HepG2 (cell line): ENCODE data around the gene HSP90AB1. TPM values are rescaled to one million over a fixed set of nuclear protein-coding genes. Genes with fewer than 3 reads are reported as not detected.
A peak's percentile ranks its signal among the peaks of the same experiment; 100 is the strongest.

Source experiments
- ATAC-seq: fragments of 200-7000 bp; cut with Tn5 transposase; 3 replicates; pipeline ENCODE4 v1.9.1; 2020; ENCODE audit warnings: mild to moderate bottlenecking, moderate library complexity
- BruUV-seq: library from RNA; stranded (reverse); fragments of 400-500 nt; replicated peaks from 2 replicates; lab custom pipeline; 2021; lab: Mats Ljungman, UMichigan
- CTCF ChIA-PET: fragments of 300-600 bp; formaldehyde crosslinking; extraction: SDS; loops from one replicate; lab custom pipeline; 2021; ENCODE audit warnings: low total read pairs, inconsistent platforms, low intra/inter-chr PET ratio; lab: Yijun Ruan, JAX
- POLR2A ChIA-PET: fragments of 350-600 bp; sonication (Branson Sonifier 250); formaldehyde crosslinking; loops from one replicate; lab custom pipeline; 2020; ENCODE audit warnings: antibody characterized with exemption, inconsistent platforms; lab: Yijun Ruan, JAX
- DNase-seq: peaks from one replicate; pipeline ENCODE4 v3.0.0-alpha.2; 2015; ENCODE audit warnings: low spot score
- FAIRE-seq: peaks from 3 replicates; lab custom pipeline; 2011; peaks lifted over from hg19 to GRCh38; lab: Jason Lieb, UNC
- H2AFZ ChIP-seq: one replicate; pipeline ENCODE4 v1.6.1; 2011; ENCODE audit warnings: low read length, inconsistent platforms
- H3K27ac ChIP-seq: fragments of 300-600 bp; 3 replicates; pipeline ENCODE4 v1.8.0; 2011; ENCODE audit warnings: mixed run types, mild to moderate bottlenecking, mixed read lengths, low read length, inconsistent platforms; ENCODE audit not compliant: insufficient read depth; ENCODE audit errors: extremely low read length
- H3K27me3 ChIP-seq, 2 experiments: fragments of 200-600 bp in 1 of 2; 2 replicates in 1 of 2; 3 replicates in 1 of 2; pipeline versions ENCODE4 v1.6.0 to v1.8.0; 2011; ENCODE audit warnings: low read length in 2 of 2, mild to moderate bottlenecking in 2 of 2, moderate library complexity in 2 of 2, inconsistent platforms in 1 of 2; ENCODE audit not compliant: insufficient read depth in 2 of 2, control insufficient read depth in 1 of 2
- H3K36me3 ChIP-seq, 2 experiments: fragments of 200-600 bp in 1 of 2; replicated peaks in 1 of 2; 2 replicates in 1 of 2; 3 replicates in 1 of 2; pipeline versions ENCODE4 v1.5.1 to v1.8.0; 2011; ENCODE audit warnings: low read length in 2 of 2, inconsistent platforms in 1 of 2; ENCODE audit not compliant: insufficient read depth in 2 of 2, control insufficient read depth in 1 of 2
- H3K4me1 ChIP-seq: 2 replicates; pipeline ENCODE4 v1.5.1; 2012; ENCODE audit warnings: low read length, inconsistent platforms; ENCODE audit not compliant: insufficient read depth
- H3K4me2 ChIP-seq: 2 replicates; pipeline ENCODE4 v1.6.0; 2011; ENCODE audit warnings: low read depth, low read length, inconsistent platforms
- H3K4me3 ChIP-seq, 3 experiments: fragments of 200-600 bp in 1 of 3; sonication (generic), shearing (Covaris generic) in 1 of 3; replicated peaks in 1 of 3; 2 replicates each; pipeline ENCODE4 v1.5.1; 2011 to 2016; ENCODE audit warnings: low read length in 3 of 3, inconsistent platforms in 2 of 3, low read depth in 2 of 3, mild to moderate bottlenecking in 2 of 3, control low read depth in 1 of 3, mixed read lengths in 1 of 3; ENCODE audit not compliant: insufficient read depth in 1 of 3
- H3K79me2 ChIP-seq: one replicate; pipeline ENCODE4 v1.6.1; 2011; ENCODE audit warnings: low read length, inconsistent platforms; ENCODE audit not compliant: insufficient read depth
- H3K9ac ChIP-seq: 2 replicates; pipeline ENCODE4 v1.6.0; 2011; ENCODE audit warnings: mild to moderate bottlenecking, low read depth, low read length, inconsistent platforms; ENCODE audit not compliant: insufficient read depth
- H3K9me3 ChIP-seq: 2 replicates; pipeline ENCODE4 v1.5.1; 2012; ENCODE audit warnings: mild to moderate bottlenecking, low read length
- H4K20me1 ChIP-seq: 2 replicates; pipeline ENCODE4 v1.6.0; 2011; ENCODE audit warnings: inconsistent platforms, mild to moderate bottlenecking, low read length, moderate library complexity; ENCODE audit not compliant: insufficient read depth
- DNMT3B ChIP-seq: conservative IDR thresholded peaks from 2 replicates; pipeline ENCODE4 v1.6.1; 2016; ENCODE audit warnings: missing biosample characterization, control low read depth
- HIVEP1 ChIP-seq: sonication (generic); formaldehyde crosslinking; IDR thresholded peaks from 2 replicates; pipeline ENCODE4 v1.4.0; 2020; ENCODE audit warnings: mild to moderate bottlenecking, missing genetic modification reagents
- MED8 ChIP-seq: sonication (generic); formaldehyde crosslinking; IDR thresholded peaks from 2 replicates; pipeline ENCODE4 v1.8.1; 2023; ENCODE audit warnings: mild to moderate bottlenecking, missing genetic modification reagents; ENCODE audit not compliant: insufficient replicate concordance
- NR3C1 ChIP-seq: sonication (generic); formaldehyde crosslinking; IDR thresholded peaks from 2 replicates; pipeline ENCODE4 v1.4.0; 2020; ENCODE audit warnings: missing genetic modification reagents
- SSRP1 ChIP-seq: IDR thresholded peaks from 2 replicates; pipeline ENCODE4 v1.6.1; 2016; ENCODE audit warnings: control low read depth
- TSC22D2 ChIP-seq: sonication (generic); formaldehyde crosslinking; IDR thresholded peaks from 2 replicates; pipeline ENCODE4 v1.5.1; 2020; ENCODE audit warnings: missing genetic modification reagents, mild to moderate bottlenecking, borderline replicate concordance
- ZBTB2 ChIP-seq: sonication (generic); formaldehyde crosslinking; IDR thresholded peaks from 2 replicates; pipeline ENCODE4 v1.8.0; 2022; ENCODE audit warnings: low read depth, missing genetic modification reagents
- ZNF556 ChIP-seq: sonication (generic); formaldehyde crosslinking; IDR thresholded peaks from 2 replicates; pipeline ENCODE4 v1.4.0; 2020; ENCODE audit warnings: mild to moderate bottlenecking, missing genetic modification reagents, borderline replicate concordance
- ZNF687 ChIP-seq: sonication (generic); formaldehyde crosslinking; IDR thresholded peaks from 2 replicates; pipeline ENCODE4 v1.5.1; 2020; ENCODE audit warnings: mild to moderate bottlenecking, missing genetic modification reagents, moderate library complexity
- WGBS: methylation state at CpG from one replicate; pipeline ENCODE4 v1.1.6; 2017; ENCODE audit warnings: low lambda C conversion rate; 5-methylcytosine and 5-hydroxymethylcytosine counted together
- in situ Hi-C: cut with HindIII; loops from 2 replicates; pipeline ENCODE4 v1.10.0; 2017; ENCODE audit warnings: low pct_unique_long_range_greater_than_20kb; ENCODE audit not compliant: extremely low pct_ligation_motif_present
- intact Hi-C: fragments of 100-400 bp; cut with micrococcal nuclease; formaldehyde crosslinking; loops from one replicate; pipeline ENCODE4 v1.10.0; 2022; ENCODE audit not compliant: unreplicated experiment
- polyA plus RNA-seq, 8 experiments: library from polyadenylated mRNA; depleted of rRNA in 3 of 8; stranded (reverse) in 7 of 8; unstranded in 1 of 8; fragments of >200 nt; fragmentation: Illumina TruSeq in 4 of 8; extraction: Trizol in 4 of 8; gene quantifications; 2 replicates each; pipeline versions ENCODE4 v1.2.1 to v1.2.3, GENCODE V29; 2011 to 2016; ENCODE audit warnings: low read depth in 4 of 8, missing spikeins in 1 of 8, mixed read lengths in 1 of 8; ENCODE audit not compliant: insufficient read depth in 1 of 8
- total RNA-seq, 5 experiments: library from RNA; depleted of rRNA; stranded (reverse); fragments of >200 nt; fragmentation: Illumina TruSeq; extraction: Trizol; gene quantifications; 2 replicates each; pipeline ENCODE4 v1.2.3, GENCODE V29; 2016; ENCODE audit warnings: low read depth in 1 of 5

HSP90AB1 gene
- total and polyA plus RNA-seq, 2 of the 13 experiments (the other 11 are each of a cell fraction or from before 2014, with no cell fraction given): 1,325 to 1,472 TPM

- TF ChIP-seq TSC22D2 (CRISPR knock-in tag) (0 out of 2 replicates have a peak, but pooled peaks have one; percentile 33), ZNF556 (CRISPR knock-in tag) (no peak; the same call in 1 of the 2 replicates)
Observed at GRCh38 chr6:44247338-44248302, 719 bp downstream of the HSP90AB1 start (continued).

GRCh38 chr6:44248579-44248978 is 1.7 kb downstream of the HSP90AB1 start:
- Histone ChIP-seq H3K4me1 (peaks cover 72% of the 10 kb centered on the region), H3K9ac (peak overlapping the region; percentile 99), H3K4me3 (peak overlapping the region; percentile 81 to 97 (median 87)), H3K27me3 (no peaks in the 10 kb centered on the region; a peak in 1 of 5 replicates), H4K20me1 (peaks cover 66% of the 10 kb centered on the region), H3K27ac (peak overlapping the region; percentile 96), H3K79me2 (peaks cover 54% of the 10 kb centered on the region), H3K4me2 (peak overlapping the region; percentile 85), H2AFZ (no peak overlapping the region), H3K9me3 (no peaks in the 10 kb centered on the region), H3K36me3 (peaks cover 31 to 54% of the 10 kb centered on the region in 2 experiments)
- no TSS peak for BruUV-seq
- ChIA-PET CTCF (no interaction called here), POLR2A (interaction anchor here (1.1 to 8.4 kb wide), 3 partner anchors 7 to 56 kb away, joined by 3 to 264 read pairs (median 6); partner anchors contain the start of gene SLC35B2)
- in situ Hi-C loops (no loop called here), intact Hi-C loops (no loop called here)
- ATAC-seq (no peak), FAIRE-seq (no peak), DNase-seq (no peak)
- WGBS: 19% methylated on average over 1 of the region's 1 CpG
- TF ChIP-seq DNMT3B (CRISPR knock-in tag) (peak; percentile 74; the same call in 1 of the 2 replicates), HIVEP1 (no peak), ZBTB2 (CRISPR knock-in tag) (0 out of 2 replicates have a peak, but pooled peaks have one; percentile 4), SSRP1 (CRISPR knock-in tag) (peak; percentile 68; the same call in 1 of the 2 replicates), NR3C1 (CRISPR knock-in tag) (no peak), ZNF687 (CRISPR knock-in tag) (no peak), MED8 (CRISPR knock-in tag) (no peak)
